ENCODE measurements around the gene RAB8A. TPM values are rescaled to one million over a fixed set of nuclear protein-coding genes. Genes with fewer than 3 reads are reported as not detected.

RAB8A gene
- total and polyA plus RNA-seq, 9 of the 15 experiments (the other 6 are each of a cell fraction or from before 2014, with no cell fraction given) = 11.2 to 102 (median 53.2) TPM

DNA sequence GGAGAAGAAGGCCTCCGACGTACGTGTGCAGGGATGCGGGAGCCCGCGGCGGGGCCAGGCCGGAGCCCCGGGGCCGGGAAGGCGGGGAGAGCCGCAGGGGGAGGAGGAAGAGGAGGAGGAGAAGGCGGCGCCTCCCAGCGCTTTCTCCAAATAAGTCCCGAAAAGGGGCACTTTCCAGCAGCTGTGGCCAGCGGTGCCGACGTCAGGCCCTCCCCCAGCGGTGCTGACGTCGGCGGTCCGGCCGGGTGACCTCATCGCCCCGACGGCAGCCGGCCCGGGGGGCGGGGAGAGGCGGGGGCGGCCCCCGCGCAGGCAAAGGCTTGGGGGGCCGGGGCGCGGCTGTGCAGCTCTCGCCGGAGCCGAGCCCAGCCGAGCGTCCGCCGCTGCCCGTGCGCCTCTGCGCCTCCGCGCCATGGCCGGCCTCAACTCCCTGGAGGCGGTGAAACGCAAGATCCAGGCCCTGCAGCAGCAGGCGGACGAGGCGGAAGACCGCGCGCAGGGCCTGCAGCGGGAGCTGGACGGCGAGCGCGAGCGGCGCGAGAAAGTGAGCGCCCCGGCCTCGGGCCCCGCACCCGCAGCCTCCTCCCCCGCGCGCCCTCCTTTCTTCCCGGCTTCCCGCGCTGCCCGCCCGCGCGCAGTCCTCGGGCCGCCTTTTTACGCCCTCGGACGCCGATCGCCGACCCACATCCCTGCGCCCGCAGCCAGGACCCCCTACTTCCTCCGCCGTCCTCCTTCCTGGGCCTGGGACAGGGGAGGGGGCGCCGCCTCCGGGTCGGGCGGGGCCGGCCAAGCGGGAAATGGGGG lies 35.3 kb upstream of the RAB8A start, which contains the start of gene TPM4 (continued):
- 0 out of 2 replicates have a peak, but pooled peaks have one; percentile 40 for TF ChIP-seq NR3C1 (CRISPR knock-in tag; IDR thresholded peaks at IDR 0.05)
- no peak for TF ChIP-seq GTF2F1 (IDR thresholded peaks at IDR 0.05; ENCODE audit: low read depth, low read length)
- TF ChIP-seq ETV5 (CRISPR knock-in tag; IDR thresholded peaks at IDR 0.05; ENCODE audit: low read depth) = no peak
- TF ChIP-seq, protein P1, sequence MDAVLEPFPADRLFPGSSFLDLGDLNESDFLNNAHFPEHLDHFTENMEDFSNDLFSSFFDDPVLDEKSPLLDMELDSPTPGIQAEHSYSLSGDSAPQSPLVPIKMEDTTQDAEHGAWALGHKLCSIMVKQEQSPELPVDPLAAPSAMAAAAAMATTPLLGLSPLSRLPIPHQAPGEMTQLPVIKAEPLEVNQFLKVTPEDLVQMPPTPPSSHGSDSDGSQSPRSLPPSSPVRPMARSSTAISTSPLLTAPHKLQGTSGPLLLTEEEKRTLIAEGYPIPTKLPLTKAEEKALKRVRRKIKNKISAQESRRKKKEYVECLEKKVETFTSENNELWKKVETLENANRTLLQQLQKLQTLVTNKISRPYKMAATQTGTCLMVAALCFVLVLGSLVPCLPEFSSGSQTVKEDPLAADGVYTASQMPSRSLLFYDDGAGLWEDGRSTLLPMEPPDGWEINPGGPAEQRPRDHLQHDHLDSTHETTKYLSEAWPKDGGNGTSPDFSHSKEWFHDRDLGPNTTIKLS (IDR thresholded peaks at IDR 0.05; ENCODE audit: borderline replicate concordance, low read depth) = peak; percentile 27; the same call in 1 of the 2 replicates
- no peak for TF ChIP-seq ZNF165 (CRISPR knock-in tag; IDR thresholded peaks at IDR 0.05; ENCODE audit: borderline replicate concordance)
- peak; percentile 52 for TF ChIP-seq KDM5B (IDR thresholded peaks at IDR 0.05; ENCODE audit: insufficient replicate concordance, low read depth, low read length)
- TF ChIP-seq SRF (CRISPR knock-in tag; IDR thresholded peaks at IDR 0.05) = peak; percentile 89 to 98; a peak in 3 of 4 replicates
- TF ChIP-seq POLR2H (tag; IDR thresholded peaks at IDR 0.05; ENCODE audit: low read depth) = peak; percentile 82
- peak; percentile 37 for TF ChIP-seq PHF20 (IDR thresholded peaks at IDR 0.05; ENCODE audit: partially characterized antibody)
- no peak for TF ChIP-seq ZNF384 (IDR thresholded peaks at IDR 0.05; ENCODE audit: low read depth, low read length)
- TF ChIP-seq, protein P2, sequence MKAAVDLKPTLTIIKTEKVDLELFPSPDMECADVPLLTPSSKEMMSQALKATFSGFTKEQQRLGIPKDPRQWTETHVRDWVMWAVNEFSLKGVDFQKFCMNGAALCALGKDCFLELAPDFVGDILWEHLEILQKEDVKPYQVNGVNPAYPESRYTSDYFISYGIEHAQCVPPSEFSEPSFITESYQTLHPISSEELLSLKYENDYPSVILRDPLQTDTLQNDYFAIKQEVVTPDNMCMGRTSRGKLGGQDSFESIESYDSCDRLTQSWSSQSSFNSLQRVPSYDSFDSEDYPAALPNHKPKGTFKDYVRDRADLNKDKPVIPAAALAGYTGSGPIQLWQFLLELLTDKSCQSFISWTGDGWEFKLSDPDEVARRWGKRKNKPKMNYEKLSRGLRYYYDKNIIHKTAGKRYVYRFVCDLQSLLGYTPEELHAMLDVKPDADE (conservative IDR thresholded peaks at IDR 0.05; ENCODE audit: control insufficient read depth, low read depth, low read length) = 0 out of 2 replicates have a peak, but pooled peaks have one; percentile 28
- no peak for TF ChIP-seq DPF2 (IDR thresholded peaks at IDR 0.05)
- no peak for TF ChIP-seq ZNF561 (CRISPR knock-in tag; conservative IDR thresholded peaks at IDR 0.05)
- 0 out of 2 replicates have a peak, but pooled peaks have one; percentile 27 for TF ChIP-seq ZNF584 (CRISPR knock-in tag; IDR thresholded peaks at IDR 0.05; ENCODE audit: low read depth)
- 0 out of 2 replicates have a peak, but pooled peaks have one; percentile 24 for TF ChIP-seq RREB1 (CRISPR knock-in tag; IDR thresholded peaks at IDR 0.05)
- no peak for TF ChIP-seq SP2 (IDR thresholded peaks at IDR 0.05; ENCODE audit: extremely low read depth, low read depth, low read length, poor library complexity, severe bottlenecking)
- 0 out of 2 replicates have a peak, but pooled peaks have one; percentile 11 for TF ChIP-seq NCOR1 (IDR thresholded peaks at IDR 0.05)
- peak; percentile 91 for TF ChIP-seq CREB1 (IDR thresholded peaks at IDR 0.05)
- peak; percentile 87 for TF ChIP-seq CREB1 (CRISPR knock-in tag; IDR thresholded peaks at IDR 0.05)
